Ovary (tissue), 3 donors: ENCODE data around the gene GRID2.

Experiments used
- POLR2A ChIP-seq: fragments of 450-650 bp; IDR thresholded peaks from one replicate; pipeline ENCODE4 v1.6.1; 2017; ENCODE audit warnings: antibody characterized with exemption, mild to moderate bottlenecking, moderate library complexity
- TF ChIP-seq, protein P1 (sequence below), 3 donors: fragments of 450-650 bp in 2 of 3; fragments of 200-600 bp in 1 of 3; IDR thresholded peaks; one replicate each; pipeline versions ENCODE4 v1.5.1 to v1.8.0; 2016 to 2022; ENCODE audit warnings: antibody characterized with exemption in 3 of 3, mild to moderate bottlenecking in 1 of 3
- donor health status: DM: no; HTN: no; CAD: no.

DNA sequence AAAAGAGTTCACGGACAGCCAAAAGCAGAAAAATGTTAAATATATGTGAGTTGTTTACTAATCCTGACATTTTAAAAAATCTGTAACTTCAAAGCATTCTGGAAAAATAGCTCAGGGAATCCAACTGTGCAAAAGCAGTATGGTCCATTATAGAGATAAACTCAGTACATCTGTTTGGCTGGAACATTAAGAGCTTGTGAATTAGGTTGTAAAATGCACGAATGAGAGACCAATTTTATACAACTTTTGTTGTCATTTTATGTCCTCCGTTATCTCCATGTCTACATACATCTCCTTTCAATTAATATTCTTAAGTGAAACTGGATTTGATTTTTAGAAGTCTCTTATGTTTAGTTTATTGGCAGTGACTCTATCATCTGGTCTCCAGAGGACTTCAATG is 1157.8 kb downstream of the GRID2 start:
- TF ChIP-seq POLR2A, result no peak
- TF ChIP-seq, protein P1, sequence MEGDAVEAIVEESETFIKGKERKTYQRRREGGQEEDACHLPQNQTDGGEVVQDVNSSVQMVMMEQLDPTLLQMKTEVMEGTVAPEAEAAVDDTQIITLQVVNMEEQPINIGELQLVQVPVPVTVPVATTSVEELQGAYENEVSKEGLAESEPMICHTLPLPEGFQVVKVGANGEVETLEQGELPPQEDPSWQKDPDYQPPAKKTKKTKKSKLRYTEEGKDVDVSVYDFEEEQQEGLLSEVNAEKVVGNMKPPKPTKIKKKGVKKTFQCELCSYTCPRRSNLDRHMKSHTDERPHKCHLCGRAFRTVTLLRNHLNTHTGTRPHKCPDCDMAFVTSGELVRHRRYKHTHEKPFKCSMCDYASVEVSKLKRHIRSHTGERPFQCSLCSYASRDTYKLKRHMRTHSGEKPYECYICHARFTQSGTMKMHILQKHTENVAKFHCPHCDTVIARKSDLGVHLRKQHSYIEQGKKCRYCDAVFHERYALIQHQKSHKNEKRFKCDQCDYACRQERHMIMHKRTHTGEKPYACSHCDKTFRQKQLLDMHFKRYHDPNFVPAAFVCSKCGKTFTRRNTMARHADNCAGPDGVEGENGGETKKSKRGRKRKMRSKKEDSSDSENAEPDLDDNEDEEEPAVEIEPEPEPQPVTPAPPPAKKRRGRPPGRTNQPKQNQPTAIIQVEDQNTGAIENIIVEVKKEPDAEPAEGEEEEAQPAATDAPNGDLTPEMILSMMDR (IDR thresholded peaks at IDR 0.05), result no peak
